Left kidney (tissue), 2 donors: ENCODE measurements around the gene TCAP. TPM values are rescaled to one million over a fixed set of nuclear protein-coding genes. Genes with fewer than 3 reads are reported as not detected.
A peak's percentile ranks its signal among the peaks of the same experiment; 100 is the strongest.

ENCODE experiments used
- DNase-seq: peaks from one replicate; pipeline ENCODE4 v3.0.0-alpha.2; 2013
- polyA plus RNA-seq: library from polyadenylated mRNA; unstranded; fragments of 120-200 nt; gene quantifications from one replicate; pipeline ENCODE4 v1.2.1, GENCODE V29; 2013; ENCODE audit not compliant: insufficient read length

Gene TCAP
- polyA plus RNA-seq, 1 donor, result 1.5 TPM

GRCh38 chr17:39666601-39667261 lies 1.6 kb downstream of the TCAP start:
- DNase-seq, result no peak

GRCh38 chr17:39667262-39667944 lies 2.3 kb downstream of the TCAP start:
- no peak for DNase-seq

GRCh38 chr17:39667945-39668924 lies 3.1 kb downstream of the TCAP start, which contains the start of gene PNMT:
PNMT (plus strand) TSS chr17:39668453; CDS start chr17:39668476, 23 bp downstream.
- DNase-seq, result peak; percentile 59

GRCh38 chr17:39669897-39670735 lies 5.0 kb downstream of the TCAP start:
- DNase-seq, result no peak

GRCh38 chr17:39670746-39671145 lies 5.6 kb downstream of the TCAP start:
- no peak for DNase-seq

- DNase-seq, result no peak
Measured at GRCh38 chr17:39671651-39672521, 6.7 kb downstream of the TCAP start.

- DNase-seq, result no peak
Measured at GRCh38 chr17:39672522-39673334, 7.6 kb downstream of the TCAP start.

GRCh38 chr17:39673335-39674081 lies 8.4 kb downstream of the TCAP start:
- DNase-seq, result no peak

GRCh38 chr17:39674179-39674578 lies 9.0 kb downstream of the TCAP start:
- DNase-seq, result no peak

GRCh38 chr17:39674702-39675389 lies 9.7 kb downstream of the TCAP start:
- DNase-seq, result no peak

GRCh38 chr17:39675390-39676082 lies 10.4 kb downstream of the TCAP start:
- DNase-seq, result no peak

GRCh38 chr17:39676198-39676819 lies 11.2 kb downstream of the TCAP start:
- DNase-seq, result no peak

GRCh38 chr17:39677072-39677471 lies 11.9 kb downstream of the TCAP start:
- no peak for DNase-seq

- DNase-seq, result peak; percentile 74
Measured at GRCh38 chr17:39677542-39678339, 12.6 kb downstream of the TCAP start.

- no peak for DNase-seq
Measured at GRCh38 chr17:39678340-39679116, 13.4 kb downstream of the TCAP start.
